ENCODE measurements around the gene GK.
A peak's percentile ranks its signal among the peaks of the same experiment; 100 is the strongest.
"Not testable (repeated sequence)": the region's sequence is repeated elsewhere in the genome, so short reads cannot be mapped to it uniquely, and the experiment has no call there.

GK gene

GRCh38 chrX:30654989-30655607, 1.9 kb downstream of the GK start:
- no peak for FAIRE-seq

GRCh38 chrX:30655991-30656390, 2.8 kb downstream of the GK start:
- FAIRE-seq: no peak

GRCh38 chrX:30657196-30658161, 4.3 kb downstream of the GK start:
- no peak for FAIRE-seq

- no peak for FAIRE-seq
Measured at GRCh38 chrX:30659421-30659820, 6.2 kb downstream of the GK start.

GRCh38 chrX:30661228-30661627, 8.0 kb downstream of the GK start:
- FAIRE-seq: no peak

GRCh38 chrX:30663322-30663721, 10.1 kb downstream of the GK start:
- no peak for FAIRE-seq

- FAIRE-seq: no peak
Measured at GRCh38 chrX:30665471-30665870, 12.2 kb downstream of the GK start.

GRCh38 chrX:30666094-30666493, 12.9 kb downstream of the GK start:
- no peak for FAIRE-seq

- no peak for FAIRE-seq
Measured at GRCh38 chrX:30668581-30668980, 15.4 kb downstream of the GK start.

- not testable (repeated sequence) for FAIRE-seq
Measured at GRCh38 chrX:30671189-30671588, 18.0 kb downstream of the GK start.

GRCh38 chrX:30673127-30673796, 20.0 kb downstream of the GK start:
- FAIRE-seq: no peak

- FAIRE-seq: no peak
Measured at GRCh38 chrX:30673884-30674598, 20.8 kb downstream of the GK start.

GRCh38 chrX:30674799-30675198, 21.6 kb downstream of the GK start:
- no peak for FAIRE-seq

- no peak for FAIRE-seq
Measured at GRCh38 chrX:30679369-30679768, 26.1 kb downstream of the GK start.

- FAIRE-seq: no peak
Measured at GRCh38 chrX:30680618-30681017, 27.4 kb downstream of the GK start.

- no peak for FAIRE-seq
Measured at GRCh38 chrX:30688641-30689040, 35.4 kb downstream of the GK start.

- no peak for FAIRE-seq
Measured at GRCh38 chrX:30689116-30689515, 35.9 kb downstream of the GK start.

- FAIRE-seq: no peak
Measured at GRCh38 chrX:30690330-30690729, 37.1 kb downstream of the GK start.

GRCh38 chrX:30693999-30694650, 40.9 kb downstream of the GK start:
- FAIRE-seq: peak; percentile 6

- no peak for FAIRE-seq
Measured at GRCh38 chrX:30702736-30703135, 49.5 kb downstream of the GK start.

GRCh38 chrX:30706216-30706775, 53.1 kb downstream of the GK start:
- FAIRE-seq: no peak

- no peak for FAIRE-seq
Measured at GRCh38 chrX:30712214-30712613, 59.0 kb downstream of the GK start.

All from A204.1 (cell line).